Measurements from ENCODE around the gene ATP8A1. TPM values are rescaled to one million over a fixed set of nuclear protein-coding genes. Genes with fewer than 3 reads are reported as not detected.

The ATP8A1 gene
- total and polyA plus RNA-seq, 2 of the 4 experiments (the other 2 are of a cell fraction) = 0.12 to 0.36 TPM

DNA sequence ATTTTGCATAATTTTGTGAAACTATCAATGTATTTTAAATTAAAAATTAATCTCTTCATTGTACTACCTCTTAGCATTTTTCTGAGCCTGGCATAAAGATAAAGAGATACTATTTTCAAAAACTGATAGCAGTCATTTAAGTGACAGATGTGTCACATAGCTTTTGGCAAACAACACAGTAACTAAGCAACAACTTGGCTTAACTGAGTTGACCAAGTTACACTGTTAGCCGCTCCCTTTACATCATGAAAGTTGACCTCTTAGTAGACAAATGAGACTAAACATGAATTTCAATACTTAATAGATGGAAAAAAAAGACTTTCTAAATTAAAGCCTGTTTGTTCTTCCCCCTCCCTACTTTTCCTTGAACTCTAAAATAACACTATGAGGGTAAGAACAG is 62.0 kb downstream of the ATP8A1 start:
- Histone ChIP-seq H3K4me2 (ENCODE audit: low read depth, low read length) (no peak overlapping the region), H3K9me1 (ENCODE audit: insufficient read depth, low read length) (no peaks in the 10 kb centered on the region), H3K56ac (ENCODE audit: extremely low read depth, insufficient read depth, low read length) (no peak overlapping the region), H3K27me3 (ENCODE audit: control insufficient read depth, insufficient read depth, low read length) (no peaks in the 10 kb centered on the region), H3K9ac (ENCODE audit: low read depth, low read length) (no peak overlapping the region), H4K5ac (ENCODE audit: low read depth, low read length) (no peak overlapping the region), H2BK120ac (ENCODE audit: low read depth, low read length) (no peak overlapping the region), H3K27ac (ENCODE audit: insufficient read depth, low read length) (no peak overlapping the region), H2BK20ac (ENCODE audit: low read depth, low read length) (no peak overlapping the region), H3K4me1 (ENCODE audit: control insufficient read depth, insufficient read depth, low read length) (no peaks in the 10 kb centered on the region), H3K79me1 (ENCODE audit: low read depth in 1 of 2, low read length in 2 of 2) (no peaks in the 10 kb centered on the region), H4K8ac (ENCODE audit: low read depth in 2 of 2, low read length in 2 of 2) (no peak overlapping the region), H3K23ac (ENCODE audit: low read depth, low read length) (no peak overlapping the region), H3K9me3 (ENCODE audit: control insufficient read depth, insufficient read depth, low read length) (no peaks in the 10 kb centered on the region), H4K91ac (ENCODE audit: insufficient read depth, low read depth, low read length) (no peak overlapping the region), H3K4ac (ENCODE audit: low read depth, low read length) (no peak overlapping the region), H2BK15ac (ENCODE audit: low read depth, low read length) (no peak overlapping the region), H3K14ac (replicated peaks; ENCODE audit: low read depth, low read length) (no peak overlapping the region), H3K18ac (ENCODE audit: low read depth, low read length) (no peak overlapping the region), H3K4me3 (ENCODE audit: insufficient read depth, low read depth, low read length) (no peak overlapping the region), H2BK5ac (ENCODE audit: low read depth, low read length, poor library complexity, severe bottlenecking) (no peak overlapping the region), H3K36me3 (ENCODE audit: control insufficient read depth, insufficient read depth, low read length) (no peaks in the 10 kb centered on the region), H2AK9ac (replicated peaks; ENCODE audit: low read depth, low read length, poor library complexity) (no peak overlapping the region), H2AK5ac (ENCODE audit: low read depth, low read length) (no peak overlapping the region), H4K20me1 (ENCODE audit: insufficient read depth, low read length) (no peaks in the 10 kb centered on the region), H2AFZ (replicated peaks; ENCODE audit: low read length, poor library complexity) (no peak overlapping the region)
- ChIA-PET CTCF (no interaction called here), POLR2A (ENCODE audit: unreplicated experiment) (no interaction called here)
- BruUV-seq (replicated peaks) = no TSS peak
- dilution Hi-C loops (cut with HindIII; ENCODE audit: low sequenced_read_pairs, unreplicated experiment) (no loop called here), intact Hi-C loops (cut with micrococcal nuclease) (no loop called here), in situ Hi-C loops (cut with MboI; ENCODE audit: low sequenced_read_pairs) (no loop called here)
- DNase-seq = no peak
- ATAC-seq (ENCODE audit: low read depth) = no peak
- TF ChIP-seq, protein P1, sequence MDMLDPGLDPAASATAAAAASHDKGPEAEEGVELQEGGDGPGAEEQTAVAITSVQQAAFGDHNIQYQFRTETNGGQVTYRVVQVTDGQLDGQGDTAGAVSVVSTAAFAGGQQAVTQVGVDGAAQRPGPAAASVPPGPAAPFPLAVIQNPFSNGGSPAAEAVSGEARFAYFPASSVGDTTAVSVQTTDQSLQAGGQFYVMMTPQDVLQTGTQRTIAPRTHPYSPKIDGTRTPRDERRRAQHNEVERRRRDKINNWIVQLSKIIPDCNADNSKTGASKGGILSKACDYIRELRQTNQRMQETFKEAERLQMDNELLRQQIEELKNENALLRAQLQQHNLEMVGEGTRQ (IDR thresholded peaks at IDR 0.05; ENCODE audit: low read depth, low read length) = no peak
- TF ChIP-seq SMC3 (IDR thresholded peaks at IDR 0.05; ENCODE audit: low read depth, low read length) (no peak), CEBPB (IDR thresholded peaks at IDR 0.05; ENCODE audit: low read depth, low read length) (no peak), POLR2A (IDR thresholded peaks at IDR 0.05; ENCODE audit: low read depth, low read length) (no peak), NFE2L2 (IDR thresholded peaks at IDR 0.05; ENCODE audit: low read depth, low read length) (no peak), CHD1 (IDR thresholded peaks at IDR 0.05; ENCODE audit: low read depth, low read length) (no peak), BHLHE40 (IDR thresholded peaks at IDR 0.05; ENCODE audit: low read depth, low read length) (no peak), FOS (IDR thresholded peaks at IDR 0.05; ENCODE audit: low read depth, low read length) (no peak), MXI1 (IDR thresholded peaks at IDR 0.05; ENCODE audit: borderline replicate concordance, low read depth, low read length) (no peak), MAFK (IDR thresholded peaks at IDR 0.05; ENCODE audit: low read depth, low read length) (no peak), RFX5 (IDR thresholded peaks at IDR 0.05; ENCODE audit: low read depth, low read length) (no peak), MAZ (IDR thresholded peaks at IDR 0.05; ENCODE audit: borderline replicate concordance, low read depth, low read length) (no peak), RCOR1 (IDR thresholded peaks at IDR 0.05; ENCODE audit: insufficient replicate concordance, low read length) (no peak), RAD21 (IDR thresholded peaks at IDR 0.05; ENCODE audit: low read length) (no peak)
- TF ChIP-seq, protein P2, sequence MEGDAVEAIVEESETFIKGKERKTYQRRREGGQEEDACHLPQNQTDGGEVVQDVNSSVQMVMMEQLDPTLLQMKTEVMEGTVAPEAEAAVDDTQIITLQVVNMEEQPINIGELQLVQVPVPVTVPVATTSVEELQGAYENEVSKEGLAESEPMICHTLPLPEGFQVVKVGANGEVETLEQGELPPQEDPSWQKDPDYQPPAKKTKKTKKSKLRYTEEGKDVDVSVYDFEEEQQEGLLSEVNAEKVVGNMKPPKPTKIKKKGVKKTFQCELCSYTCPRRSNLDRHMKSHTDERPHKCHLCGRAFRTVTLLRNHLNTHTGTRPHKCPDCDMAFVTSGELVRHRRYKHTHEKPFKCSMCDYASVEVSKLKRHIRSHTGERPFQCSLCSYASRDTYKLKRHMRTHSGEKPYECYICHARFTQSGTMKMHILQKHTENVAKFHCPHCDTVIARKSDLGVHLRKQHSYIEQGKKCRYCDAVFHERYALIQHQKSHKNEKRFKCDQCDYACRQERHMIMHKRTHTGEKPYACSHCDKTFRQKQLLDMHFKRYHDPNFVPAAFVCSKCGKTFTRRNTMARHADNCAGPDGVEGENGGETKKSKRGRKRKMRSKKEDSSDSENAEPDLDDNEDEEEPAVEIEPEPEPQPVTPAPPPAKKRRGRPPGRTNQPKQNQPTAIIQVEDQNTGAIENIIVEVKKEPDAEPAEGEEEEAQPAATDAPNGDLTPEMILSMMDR (conservative IDR thresholded peaks at IDR 0.05; ENCODE audit: low read depth, low read length) = no peak
- TF ChIP-seq, protein P3, sequence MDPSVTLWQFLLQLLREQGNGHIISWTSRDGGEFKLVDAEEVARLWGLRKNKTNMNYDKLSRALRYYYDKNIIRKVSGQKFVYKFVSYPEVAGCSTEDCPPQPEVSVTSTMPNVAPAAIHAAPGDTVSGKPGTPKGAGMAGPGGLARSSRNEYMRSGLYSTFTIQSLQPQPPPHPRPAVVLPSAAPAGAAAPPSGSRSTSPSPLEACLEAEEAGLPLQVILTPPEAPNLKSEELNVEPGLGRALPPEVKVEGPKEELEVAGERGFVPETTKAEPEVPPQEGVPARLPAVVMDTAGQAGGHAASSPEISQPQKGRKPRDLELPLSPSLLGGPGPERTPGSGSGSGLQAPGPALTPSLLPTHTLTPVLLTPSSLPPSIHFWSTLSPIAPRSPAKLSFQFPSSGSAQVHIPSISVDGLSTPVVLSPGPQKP (IDR thresholded peaks at IDR 0.05; ENCODE audit: borderline replicate concordance, low read depth, low read length) = no peak
- WGBS, 2 experiments (ENCODE audit: extremely low coverage in 2 of 2, insufficient read length in 1 of 2) = no CpG with 5 or more reads among the region's 1 CpG

Measured in IMR-90 (cell line).